ENCODE results near the gene WSCD2.

The WSCD2 gene

DNA sequence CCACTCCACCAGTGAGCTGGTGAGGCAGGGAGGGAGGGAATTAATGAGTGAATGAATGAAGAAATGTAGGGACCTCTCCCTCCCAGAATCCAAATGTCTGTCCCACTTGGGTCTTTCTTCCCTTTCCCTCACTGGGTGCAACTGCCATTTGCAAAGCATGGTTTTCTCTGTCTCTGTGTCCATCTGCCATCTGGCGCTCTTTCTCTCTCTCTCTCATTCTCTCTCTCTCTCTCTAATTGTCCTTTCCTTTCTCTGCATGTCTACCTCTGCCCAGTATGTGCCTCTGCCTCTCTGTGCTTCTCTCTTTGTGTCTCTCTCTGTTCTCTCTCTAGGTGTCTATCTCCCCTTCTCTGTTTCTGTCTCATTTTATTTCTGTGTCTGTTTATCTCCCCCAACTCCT lies 107.3 kb downstream of the WSCD2 start:
- DNase-seq (ENCODE audit: low read depth) = no peak

DNA sequence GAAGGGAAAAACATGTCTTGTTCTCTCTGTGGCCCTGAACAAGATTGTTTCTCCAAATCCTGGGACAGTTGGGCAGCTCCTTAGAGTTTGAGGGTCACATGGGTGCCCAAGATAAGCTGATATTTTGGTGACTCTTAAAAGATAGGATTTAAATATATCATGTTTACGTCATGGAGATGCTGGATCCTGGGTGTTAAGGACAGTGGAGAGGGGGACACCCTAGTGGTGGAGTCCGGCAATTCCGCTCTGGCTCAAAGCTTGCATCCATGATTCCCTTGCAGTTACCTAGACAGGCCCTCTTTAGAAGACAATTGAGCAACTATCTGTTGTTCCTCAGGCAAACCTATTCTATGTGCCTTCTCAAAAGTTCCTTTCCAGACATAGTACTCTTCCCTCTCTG lies 108.2 kb downstream of the WSCD2 start:
- DNase-seq (ENCODE audit: low read depth) = no peak

DNA sequence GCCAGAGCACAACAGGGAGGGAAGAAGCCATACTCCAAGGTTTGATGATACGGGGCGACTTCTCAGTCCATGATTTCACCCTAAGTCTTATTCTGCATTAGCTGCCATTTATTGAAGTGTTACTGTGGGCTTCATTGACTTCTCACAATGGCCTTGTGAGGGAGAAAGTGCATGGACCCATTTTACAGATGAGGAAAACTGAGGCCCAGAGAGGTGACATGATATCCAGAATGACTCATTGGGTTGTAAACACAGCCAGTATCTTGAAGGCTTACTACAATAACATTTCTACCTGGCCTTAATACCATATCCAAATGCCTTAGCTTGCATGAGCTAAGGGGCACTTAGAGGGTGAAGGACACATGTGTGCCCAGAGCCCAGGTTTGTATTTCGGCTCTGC lies 109.4 kb downstream of the WSCD2 start:
- no peak for DNase-seq (ENCODE audit: low read depth)

DNA sequence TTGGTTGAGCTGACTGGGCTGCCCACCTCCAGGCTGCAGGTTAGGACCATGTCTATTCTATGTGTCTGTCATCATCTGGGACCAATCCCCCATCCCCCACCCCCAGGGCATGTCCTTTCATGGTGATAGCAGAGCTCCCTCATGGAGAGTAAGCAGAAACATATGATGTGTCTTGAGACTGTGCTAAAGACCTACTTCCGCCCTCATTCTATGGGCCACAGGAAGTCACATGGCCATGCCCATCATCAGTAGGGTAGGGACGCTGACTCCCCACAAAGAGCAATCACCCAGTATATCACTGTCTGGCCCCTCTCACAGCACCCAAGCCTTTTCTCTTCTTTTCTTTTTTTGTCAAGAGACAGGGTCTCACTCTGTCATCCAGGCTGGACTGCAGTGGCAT lies 110.3 kb downstream of the WSCD2 start:
- DNase-seq (ENCODE audit: low read depth) = no peak

DNA sequence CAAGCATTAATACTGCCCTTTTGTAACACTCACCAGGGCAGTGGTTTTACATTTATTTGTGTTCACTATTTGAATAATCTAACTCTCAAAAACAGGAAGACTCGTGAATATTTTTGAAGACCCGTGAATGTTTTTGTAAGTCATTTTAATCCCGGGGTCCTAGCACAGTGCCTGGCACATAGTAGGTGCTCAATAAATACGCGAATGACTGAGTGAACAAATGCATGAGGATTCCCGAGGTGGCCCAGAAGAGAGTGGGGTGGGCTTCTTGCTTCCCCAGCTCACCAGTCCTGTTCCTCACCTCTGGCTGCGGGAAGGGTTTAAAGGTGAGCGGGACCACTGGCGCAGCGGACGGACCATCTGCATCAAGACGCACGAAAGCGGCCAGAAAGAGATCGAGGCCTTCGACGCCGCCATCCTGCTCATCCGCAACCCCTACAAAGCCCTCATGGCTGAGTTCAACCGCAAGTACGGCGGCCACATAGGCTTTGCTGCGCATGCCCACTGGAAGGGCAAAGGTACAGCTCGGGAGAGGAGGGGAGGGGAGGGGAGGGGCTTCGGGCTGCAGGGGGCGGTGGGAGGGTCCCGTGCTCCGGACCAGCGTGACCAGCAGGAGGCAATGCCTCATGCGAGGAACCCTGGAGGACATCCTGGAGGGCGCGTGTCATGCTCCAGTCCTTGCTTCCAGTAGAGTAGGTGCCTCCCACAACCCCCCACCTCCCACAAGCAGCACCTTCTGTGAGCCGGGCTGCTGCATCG lies 111.1 kb downstream of the WSCD2 start:
- DNase-seq (ENCODE audit: low read depth) = no peak

DNA sequence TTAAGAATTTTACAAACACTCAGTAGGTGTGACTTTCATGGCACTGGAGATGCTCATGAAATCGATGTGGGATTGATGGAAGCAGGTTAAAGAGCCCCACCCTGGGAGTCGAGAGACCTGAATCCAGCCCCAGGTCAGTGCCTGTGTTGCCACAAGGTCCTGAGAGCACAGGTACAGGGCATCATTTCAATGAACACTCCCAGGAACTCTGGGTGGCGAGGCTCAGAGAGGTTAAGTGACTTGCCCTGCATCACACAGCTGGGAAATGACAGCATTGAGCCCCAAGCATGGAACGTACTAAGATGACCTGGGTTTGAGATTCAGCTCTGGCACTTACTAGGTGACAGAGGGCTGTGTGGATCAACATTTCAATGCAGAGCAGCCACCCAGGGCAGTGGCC lies 111.8 kb downstream of the WSCD2 start:
- no peak for DNase-seq (ENCODE audit: low read depth)

DNA sequence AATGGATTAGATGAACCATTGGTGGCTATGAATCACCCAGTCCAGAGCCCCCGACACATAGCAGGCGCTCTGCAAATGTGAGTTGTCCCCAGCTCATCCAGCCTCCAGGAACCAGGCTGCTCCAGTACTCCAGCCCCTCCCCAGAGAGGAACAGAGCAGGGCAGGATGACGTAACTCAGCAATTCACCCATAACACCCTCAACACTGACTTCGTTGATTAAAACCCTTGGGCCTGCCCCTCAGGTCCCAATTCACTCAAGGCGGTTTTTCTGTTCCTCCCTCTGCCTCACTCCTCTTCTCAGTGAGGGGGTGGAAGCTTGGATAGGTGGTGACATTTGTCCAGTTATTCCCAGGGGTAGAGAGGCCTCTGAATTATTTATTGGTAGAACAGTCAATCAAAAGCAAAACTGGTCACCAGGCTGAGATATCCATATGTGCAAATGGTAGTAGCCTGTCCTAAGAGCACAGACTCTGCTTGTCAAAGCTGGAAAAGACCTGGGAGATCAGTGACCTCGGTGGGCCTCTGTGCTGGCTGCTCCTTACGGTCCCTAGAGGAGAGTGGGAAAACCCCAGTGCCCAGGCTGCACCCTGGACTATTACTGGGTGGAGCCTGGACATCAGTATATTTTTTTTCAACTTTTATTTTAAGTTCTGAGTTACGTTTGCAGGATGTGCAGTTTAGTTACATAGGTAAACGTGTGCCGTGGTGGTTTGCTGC lies 113.1 kb downstream of the WSCD2 start:
- DNase-seq (ENCODE audit: low read depth) = no peak

DNA sequence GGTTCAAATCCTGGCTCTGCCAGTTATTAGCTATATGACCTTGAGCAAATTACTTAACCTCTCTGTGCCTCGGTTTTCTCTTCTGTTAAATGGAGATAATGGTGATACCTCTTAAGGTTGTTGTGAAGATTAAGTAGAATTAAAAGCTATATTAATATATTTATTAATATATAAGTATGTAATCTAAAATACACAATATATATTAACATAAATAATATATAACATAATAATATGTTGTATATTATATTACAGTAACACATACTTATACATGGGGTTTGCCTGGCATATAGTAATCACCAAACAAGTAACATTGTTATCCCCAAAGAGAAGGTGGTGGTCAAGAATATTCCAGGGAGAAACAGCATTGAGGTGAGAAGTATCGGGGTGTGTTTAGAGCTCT lies 118.0 kb downstream of the WSCD2 start:
- DNase-seq (ENCODE audit: low read depth) = no peak

DNA sequence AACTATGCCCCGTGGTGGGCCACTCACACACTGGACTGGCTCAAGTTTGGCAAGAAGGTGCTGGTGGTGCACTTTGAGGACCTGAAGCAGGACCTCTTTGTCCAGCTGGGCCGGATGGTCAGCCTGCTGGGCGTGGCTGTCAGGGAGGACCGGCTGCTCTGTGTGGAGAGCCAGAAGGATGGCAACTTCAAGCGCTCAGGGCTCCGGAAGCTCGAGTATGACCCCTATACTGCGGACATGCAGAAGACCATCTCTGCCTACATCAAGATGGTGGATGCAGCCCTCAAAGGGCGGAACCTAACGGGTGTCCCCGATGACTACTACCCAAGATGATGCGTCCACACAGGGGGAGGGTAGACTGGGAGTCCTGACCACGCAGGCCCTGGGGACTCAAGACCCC lies 118.9 kb downstream of the WSCD2 start:
- DNase-seq (ENCODE audit: low read depth) = no peak

DNA sequence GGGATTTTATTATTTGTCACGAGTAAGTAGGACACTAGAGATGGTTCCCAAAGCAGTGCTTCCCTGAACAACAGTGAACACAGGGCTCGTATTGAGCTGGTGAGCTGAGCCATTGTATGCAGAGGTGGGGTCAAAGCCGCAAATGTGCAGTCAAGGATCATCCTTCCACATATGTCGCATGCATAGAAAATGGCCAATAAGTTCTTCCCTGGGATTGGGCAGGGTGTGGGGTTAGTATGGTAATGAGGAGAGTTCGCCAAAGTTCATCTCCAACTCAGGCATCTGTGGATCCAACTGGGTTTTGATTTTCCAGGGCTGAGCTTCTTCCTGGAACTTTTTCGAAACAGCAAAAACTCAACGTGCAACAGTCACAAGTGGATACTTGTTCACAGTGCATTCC lies 123.4 kb downstream of the WSCD2 start:
- DNase-seq (ENCODE audit: low read depth) = no peak

DNA sequence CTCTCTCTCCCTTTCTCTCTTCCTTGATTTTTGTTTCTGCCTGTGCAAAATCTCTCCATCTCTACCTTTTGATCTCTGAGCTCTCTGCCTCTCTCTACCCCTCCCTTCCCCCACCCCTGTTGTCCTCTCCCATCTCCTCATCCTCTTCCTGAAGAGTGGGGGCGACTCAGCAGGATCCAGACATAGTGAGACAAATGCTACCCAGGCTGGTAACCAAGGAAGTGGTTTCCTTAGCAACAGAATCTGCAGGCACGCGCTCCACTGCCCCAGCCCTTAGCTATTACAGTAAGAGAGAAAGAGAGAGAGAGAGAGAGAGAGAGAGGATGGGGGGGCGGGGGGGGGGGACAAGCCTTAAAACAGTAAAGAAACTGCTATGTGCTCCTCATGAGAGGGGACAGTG lies 124.5 kb downstream of the WSCD2 start:
- DNase-seq (ENCODE audit: low read depth) = no peak

DNA sequence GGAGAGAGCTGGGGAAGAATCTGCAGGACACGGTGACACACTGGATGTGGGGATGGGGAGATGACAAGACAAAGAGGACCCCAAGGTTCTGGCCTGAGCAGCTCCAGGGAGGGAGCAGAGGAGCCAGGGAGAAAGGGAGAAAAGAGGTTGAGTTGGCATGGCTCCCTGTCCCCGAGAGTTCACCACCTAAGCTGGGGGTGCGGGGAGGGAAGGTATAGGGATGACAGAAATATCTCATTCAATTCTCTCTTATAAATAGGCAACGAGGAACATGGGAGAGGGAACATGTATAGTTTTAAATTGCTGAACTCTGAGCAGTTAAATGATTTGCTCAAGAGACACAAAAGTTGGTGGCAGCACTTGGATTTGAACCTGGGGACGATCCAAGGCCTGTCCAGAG lies 124.9 kb downstream of the WSCD2 start:
- no peak for DNase-seq (ENCODE audit: low read depth)

DNA sequence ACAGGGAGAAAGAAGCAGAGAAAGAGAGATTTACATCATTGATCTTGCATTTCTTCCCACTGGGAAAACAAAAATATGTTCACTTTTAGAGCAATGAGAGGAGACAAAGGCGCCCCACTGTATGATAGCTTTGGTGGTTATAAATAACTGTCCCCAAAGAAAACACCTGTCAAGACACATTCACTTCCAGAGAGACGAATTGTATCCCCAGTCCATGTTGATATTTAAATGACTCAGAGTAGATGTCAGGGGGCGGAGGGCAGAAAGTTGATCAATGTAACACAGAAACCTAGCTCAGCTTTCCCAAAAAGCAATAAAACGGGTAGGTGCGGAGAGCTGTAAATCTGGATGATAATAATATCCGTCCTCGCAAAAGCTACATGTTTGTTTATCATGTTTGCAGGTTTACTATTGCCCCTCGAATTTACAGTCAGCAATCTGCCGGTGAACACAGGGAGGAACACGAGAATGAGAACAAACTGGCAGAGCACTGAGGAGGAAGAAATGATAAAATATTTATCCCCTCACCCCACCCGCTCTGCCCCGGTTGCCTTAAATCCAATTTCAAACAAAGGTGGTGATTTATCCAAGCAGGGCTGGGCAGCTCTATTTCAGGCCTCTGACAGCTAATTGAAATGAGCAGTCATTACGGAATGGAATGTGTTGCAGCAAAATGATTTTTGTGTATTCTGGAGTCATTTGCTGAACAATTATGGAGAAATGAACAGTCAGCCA lies 125.6 kb downstream of the WSCD2 start:
- DNase-seq (ENCODE audit: low read depth) = no peak

DNA sequence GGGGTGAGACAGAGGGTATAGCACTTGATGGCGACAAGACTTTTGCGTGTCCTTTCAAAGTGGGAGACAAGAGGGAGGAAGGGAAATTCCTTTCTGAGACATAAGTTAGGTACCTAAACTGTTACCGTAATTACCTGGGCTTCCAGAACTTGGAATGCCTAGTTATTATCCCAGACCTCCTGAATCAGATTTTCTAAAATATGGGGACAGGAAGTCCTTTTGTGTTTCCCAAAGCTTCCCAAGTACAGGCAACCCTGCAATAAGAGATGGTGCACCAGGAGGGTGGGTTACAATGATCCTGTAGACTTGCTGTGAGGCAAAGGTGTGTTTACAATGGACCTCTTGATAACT lies 126.1 kb downstream of the WSCD2 start:
- DNase-seq (ENCODE audit: low read depth) = no peak

DNA sequence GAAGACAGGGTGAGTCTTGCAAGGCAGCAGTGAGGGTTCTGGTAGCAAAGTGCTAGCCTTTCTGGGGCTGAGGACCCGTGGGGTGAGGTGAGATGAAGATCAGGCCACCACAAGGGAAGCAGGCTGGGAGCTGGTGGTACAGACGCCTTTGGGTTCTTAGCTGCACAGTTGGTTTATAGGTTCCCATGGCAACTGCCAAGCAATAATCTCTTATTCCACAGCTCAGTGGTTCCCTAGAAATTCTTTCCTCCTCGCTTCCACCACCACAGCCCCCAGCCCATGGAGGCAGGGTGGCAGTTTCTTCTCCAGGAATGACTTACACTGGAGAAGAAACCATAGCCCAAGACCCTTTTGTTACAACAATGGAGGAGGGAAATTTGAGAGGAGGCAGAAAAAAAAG lies 127.9 kb downstream of the WSCD2 start:
- DNase-seq (ENCODE audit: low read depth) = no peak

DNA sequence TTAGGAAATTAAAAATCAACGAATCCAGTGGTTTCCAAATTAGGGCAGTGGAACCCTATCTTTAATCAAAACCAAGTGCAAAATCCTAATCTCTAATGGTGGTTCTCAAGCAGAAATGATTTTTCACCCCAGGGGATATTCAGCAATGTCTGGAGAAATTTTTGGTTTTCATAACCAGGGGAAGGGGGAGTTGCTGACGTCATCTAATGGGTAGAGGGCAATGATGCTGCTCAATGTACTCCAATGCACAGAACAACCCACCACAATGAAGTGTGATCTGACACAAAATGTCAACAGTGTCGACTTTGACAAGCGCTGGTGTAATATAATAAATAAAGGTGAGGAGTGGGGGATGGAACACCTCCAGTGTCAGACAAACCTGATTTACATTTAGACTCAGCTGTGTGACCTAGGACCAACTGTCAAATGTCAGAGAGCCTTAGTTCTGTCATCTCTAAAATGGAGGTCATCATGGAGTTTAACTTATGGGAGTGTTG lies 128.6 kb downstream of the WSCD2 start:
- no peak for DNase-seq (ENCODE audit: low read depth)

DNA sequence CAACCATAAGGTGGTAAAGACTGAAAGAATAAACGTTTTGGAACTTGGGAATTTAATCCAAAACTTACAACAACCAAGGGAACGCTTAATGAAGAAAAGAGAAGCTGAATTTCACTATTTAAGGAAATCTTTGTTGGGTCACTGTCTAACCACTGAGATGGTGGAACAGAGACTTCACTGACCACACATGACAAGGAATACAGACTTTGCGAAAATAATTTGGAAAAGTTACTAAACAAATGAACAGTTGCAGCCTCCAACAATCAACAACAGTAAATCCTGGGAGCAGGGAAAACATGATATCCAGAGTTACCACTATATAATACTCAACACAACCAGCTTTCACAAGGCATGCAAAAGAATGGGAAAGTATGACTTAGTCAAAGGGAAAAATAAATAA lies 131.0 kb downstream of the WSCD2 start:
- no peak for DNase-seq (ENCODE audit: low read depth)

DNA sequence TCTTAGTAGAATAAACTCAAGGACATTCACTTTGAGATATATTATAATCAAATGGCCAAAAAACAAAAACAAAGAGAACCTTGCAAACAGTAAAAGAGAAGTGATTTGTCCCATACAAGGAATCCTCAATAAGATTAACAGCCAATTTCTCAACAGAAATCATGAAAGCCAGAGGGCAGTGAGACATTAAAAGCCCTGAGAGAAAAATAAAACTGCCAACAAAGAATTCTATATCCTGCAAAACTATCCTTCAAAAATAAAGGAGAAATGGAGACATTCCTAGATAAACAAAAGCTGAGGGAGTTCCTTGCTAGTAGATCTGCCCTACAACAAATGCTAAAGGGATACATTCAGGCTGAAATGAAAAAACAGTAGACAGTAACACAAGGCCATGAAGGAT lies 131.9 kb downstream of the WSCD2 start:
- DNase-seq (ENCODE audit: low read depth) = no peak

DNA sequence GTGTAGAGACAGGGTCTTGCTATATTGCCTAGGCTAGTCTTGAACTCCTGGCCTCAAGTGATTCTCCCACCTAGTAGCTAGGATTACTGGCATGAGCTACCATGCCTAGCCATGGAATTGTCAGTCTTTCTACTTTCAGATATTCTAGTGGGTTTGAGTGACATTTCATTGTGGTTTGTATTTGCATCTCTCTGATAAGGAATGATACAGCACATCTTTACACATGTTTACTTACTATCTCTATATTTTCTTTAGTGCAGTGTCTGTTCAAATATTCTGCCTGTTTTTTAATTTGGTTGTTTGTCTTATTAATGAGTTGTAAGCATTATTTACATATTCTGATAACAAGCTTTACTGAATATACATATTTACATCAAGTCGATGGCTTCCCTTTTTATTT lies 136.4 kb downstream of the WSCD2 start:
- no peak for DNase-seq (ENCODE audit: low read depth)

DNA sequence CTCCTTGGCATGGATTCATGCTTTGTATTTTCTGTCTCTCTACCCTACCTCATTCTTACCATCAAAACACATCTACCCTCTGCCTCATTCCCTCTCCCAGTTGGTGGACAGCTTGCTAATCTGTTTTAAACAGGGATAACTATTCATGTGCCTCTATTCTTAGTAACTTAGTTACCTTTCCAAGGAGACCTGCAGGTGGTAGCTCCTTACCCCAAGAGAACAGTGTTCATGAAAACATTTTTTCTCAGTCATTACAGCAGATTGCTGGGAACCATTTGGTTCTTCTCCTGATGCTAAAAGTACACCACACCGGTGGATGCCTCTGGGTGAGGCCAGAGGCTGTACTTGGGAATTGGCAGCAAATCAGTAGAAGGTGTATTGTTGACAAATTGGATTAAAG lies 137.0 kb downstream of the WSCD2 start:
- no peak for DNase-seq (ENCODE audit: low read depth)

DNA sequence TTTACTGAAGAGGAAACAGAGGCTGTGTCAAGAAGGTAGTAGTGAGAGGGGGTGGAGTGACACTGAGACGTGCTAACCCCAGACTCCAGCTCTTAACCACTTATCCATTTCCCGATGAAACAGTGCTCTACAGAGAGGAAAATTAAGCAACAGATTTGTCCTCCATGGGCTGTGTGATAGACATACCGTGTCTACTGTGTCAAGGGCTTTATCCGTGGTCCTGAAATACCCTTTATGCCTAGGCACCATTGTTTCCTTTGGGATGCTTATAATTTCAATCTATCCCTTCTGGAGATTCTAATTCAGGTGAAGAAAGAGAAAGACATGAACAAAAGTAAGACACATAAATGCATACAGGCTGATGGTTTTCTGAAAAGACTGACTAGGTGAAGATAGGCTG lies 138.4 kb downstream of the WSCD2 start:
- no peak for DNase-seq (ENCODE audit: low read depth)

DNA sequence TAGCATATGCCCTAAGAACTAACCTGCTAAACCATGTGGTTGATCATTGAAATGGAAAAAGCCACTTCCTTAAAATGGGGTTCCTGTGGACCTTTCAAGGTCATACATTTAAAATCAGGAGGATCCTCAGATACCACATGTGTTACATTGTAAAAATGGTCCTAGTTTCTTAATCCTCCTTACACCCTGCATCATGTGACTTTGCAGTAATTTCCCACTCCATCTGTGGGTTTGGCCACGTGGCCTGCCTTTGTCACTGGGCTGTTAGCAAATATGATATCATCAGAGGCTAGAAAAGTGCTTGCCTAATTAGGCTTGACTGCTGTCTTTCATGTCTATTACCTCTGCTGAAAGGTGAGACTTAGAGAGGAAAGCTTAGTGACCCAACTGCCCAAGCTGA lies 139.3 kb downstream of the WSCD2 start:
- no peak for DNase-seq (ENCODE audit: low read depth)

DNA sequence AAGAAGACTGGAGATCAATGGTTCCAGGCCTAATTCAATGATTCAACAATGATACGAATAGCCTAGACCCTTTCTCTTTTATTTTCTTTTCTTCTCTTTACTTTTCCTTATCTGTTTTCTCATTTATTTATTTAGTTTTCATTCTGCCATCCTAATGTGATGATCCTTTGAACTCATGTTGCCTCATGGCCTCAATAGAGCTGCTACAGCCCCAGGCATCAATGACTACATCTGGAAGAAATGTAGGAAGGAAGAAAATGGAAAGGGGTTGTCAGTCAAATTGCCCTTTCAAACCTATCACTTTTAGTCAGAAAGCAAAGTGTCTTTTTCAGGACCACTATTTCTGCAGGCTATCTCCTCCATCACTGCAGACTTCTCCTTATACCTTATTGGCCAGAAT lies 140.1 kb downstream of the WSCD2 start:
- no peak for DNase-seq (ENCODE audit: low read depth)
